PC-9 (cell line): ENCODE results near the gene SETD6. TPM values are rescaled to one million over a fixed set of nuclear protein-coding genes. Genes with fewer than 3 reads are reported as not detected.

Source experiments
- BruUV-seq: library from RNA; stranded (reverse); fragments of 400-500 nt; replicated peaks from 2 replicates; lab custom pipeline; 2021; lab: Mats Ljungman, UMichigan
- CTCF ChIA-PET: fragments of 300-600 bp; sonication (Branson Sonifier 250); formaldehyde crosslinking; loops from one replicate; lab custom pipeline; 2022; ENCODE audit warnings: antibody characterized with exemption; lab: Charles Lee
- POLR2A ChIA-PET: fragments of 300-600 bp; sonication (Branson Sonifier 250); formaldehyde crosslinking; loops from one replicate; lab custom pipeline; 2022; ENCODE audit warnings: antibody characterized with exemption; ENCODE audit not compliant: unreplicated experiment; lab: Charles Lee
- DNase-seq, 2 experiments: peaks; one replicate each; pipeline versions ENCODE4 v3.0.0 to v3.0.0-alpha.2; 2015 to 2022; ENCODE audit warnings: mixed read lengths in 1 of 2
- H2AFZ ChIP-seq: fragments of 200-600 bp; sonication (generic); 2 replicates; pipeline ENCODE4 v1.8.1; 2017; ENCODE audit warnings: antibody characterized with exemption
- H3F3A ChIP-seq: fragments of 200-600 bp; sonication (generic); 2 replicates; pipeline ENCODE4 v1.8.1; 2017; ENCODE audit warnings: antibody characterized with exemption, mild to moderate bottlenecking, low read depth; ENCODE audit not compliant: insufficient read depth
- H3K27ac ChIP-seq: fragments of 200-600 bp; sonication (generic); 2 replicates; pipeline ENCODE4 v1.6.1; 2016; ENCODE audit warnings: mixed run types
- H3K27me3 ChIP-seq: fragments of 200-600 bp; sonication (generic); 2 replicates; pipeline ENCODE4 v1.6.1; 2016; ENCODE audit warnings: low read depth, mixed run types; ENCODE audit not compliant: insufficient read depth
- H3K36me3 ChIP-seq: fragments of 200-600 bp; sonication (generic); 2 replicates; pipeline ENCODE4 v1.6.1; 2016; ENCODE audit warnings: low read depth, mixed run types
- H3K4me1 ChIP-seq: fragments of 200-600 bp; sonication (generic); replicated peaks from 2 replicates; pipeline ENCODE4 v1.6.1; 2016; ENCODE audit warnings: mixed run types; ENCODE audit not compliant: insufficient read depth
- H3K4me2 ChIP-seq: fragments of 200-600 bp; sonication (generic); 2 replicates; pipeline ENCODE4 v1.6.1; 2017; ENCODE audit warnings: mixed run types
- H3K4me3 ChIP-seq: fragments of 200-600 bp; sonication (generic); 2 replicates; pipeline ENCODE4 v1.6.1; 2016; ENCODE audit warnings: mixed run types
- H3K79me2 ChIP-seq: fragments of 200-600 bp; sonication (generic); 2 replicates; pipeline ENCODE4 v1.6.1; 2017; ENCODE audit warnings: low read depth, mixed run types
- H3K9me2 ChIP-seq: fragments of 200-600 bp; sonication (generic); 2 replicates; pipeline ENCODE4 v1.8.1; 2017; ENCODE audit warnings: mild to moderate bottlenecking; ENCODE audit not compliant: insufficient read depth
- H3K9me3 ChIP-seq: fragments of 200-600 bp; sonication (generic); 2 replicates; pipeline ENCODE4 v1.8.1; 2016; ENCODE audit warnings: low read depth; ENCODE audit not compliant: insufficient read depth
- H4K20me1 ChIP-seq: fragments of 200-600 bp; sonication (generic); 2 replicates; pipeline ENCODE4 v1.8.1; 2017; ENCODE audit not compliant: insufficient read depth
- EZH2 ChIP-seq: fragments of 200-600 bp; sonication (generic); IDR thresholded peaks from 2 replicates; pipeline ENCODE4 v1.8.0; 2017; ENCODE audit warnings: antibody characterized with exemption, low read depth
- intact Hi-C: fragments of 100-400 bp; cut with micrococcal nuclease; formaldehyde crosslinking; loops from one replicate; pipeline ENCODE4 v1.10.0; 2022; ENCODE audit not compliant: unreplicated experiment
- total RNA-seq: library from RNA; stranded (reverse); gene quantifications from 2 replicates; pipeline ENCODE4 v1.2.3, GENCODE V29; 2021
- TF ChIP-seq, protein P1 (sequence below): fragments of 200-600 bp; sonication (generic); conservative IDR thresholded peaks from 2 replicates; pipeline ENCODE4 v1.6.1; 2017; ENCODE audit warnings: mixed run types, antibody characterized with exemption, mild to moderate bottlenecking, moderate library complexity

Gene SETD6
- total RNA-seq, 1 experiment from 2014 or later = 21.4 TPM

DNA sequence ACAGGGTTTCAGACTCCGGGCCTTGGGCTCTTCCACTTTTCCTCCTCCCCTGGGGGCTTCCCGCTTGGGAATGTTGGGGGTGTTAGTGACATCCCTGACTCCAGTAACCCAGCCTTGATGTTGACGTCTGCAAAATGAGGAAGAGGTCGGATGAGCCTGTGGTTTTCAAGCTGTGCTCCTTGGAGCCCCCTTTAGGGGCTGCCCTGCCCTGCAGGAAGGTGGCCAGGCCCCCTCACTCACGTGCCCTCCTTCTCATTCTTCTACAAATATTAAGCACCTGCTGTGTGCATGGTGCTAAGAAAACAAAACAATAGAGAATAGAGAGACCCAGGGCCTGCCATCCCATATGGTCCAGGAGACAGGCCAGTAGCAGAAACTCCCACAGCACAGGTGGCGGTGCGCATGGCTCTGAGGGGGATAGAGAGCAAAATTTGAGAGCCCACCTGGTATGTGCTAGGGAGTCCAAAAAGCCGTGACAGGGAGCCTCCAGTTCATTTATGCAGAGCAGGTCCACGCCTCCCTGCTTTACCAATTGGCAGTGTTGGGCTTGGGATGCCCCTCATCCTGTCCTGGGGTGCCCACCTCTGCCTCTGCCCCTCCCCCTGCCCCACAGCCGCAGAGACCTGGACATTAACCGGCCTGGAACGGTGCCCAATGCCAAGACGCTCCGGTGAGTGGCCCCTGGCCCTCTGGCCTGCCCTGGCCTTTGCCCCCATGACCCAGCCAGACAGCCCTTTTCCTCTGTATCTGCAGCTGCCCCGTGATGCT is 7.9 kb upstream of the SETD6 start:
- Histone ChIP-seq H3K4me3 (no peak overlapping the region), H3K9me3 (no peaks in the 10 kb centered on the region), H3K4me2 (no peak overlapping the region), H2AFZ (no peak overlapping the region), H3K27me3 (no peaks in the 10 kb centered on the region), H3K4me1 (no peaks in the 10 kb centered on the region), H3K79me2 (no peaks in the 10 kb centered on the region), H3K36me3 (no peaks in the 10 kb centered on the region), H3K9me2 (no peaks in the 10 kb centered on the region), H4K20me1 (0 out of 2 replicates have a peak, but pooled peaks cover 5% of the 10 kb centered on the region), H3F3A (no peaks in the 10 kb centered on the region; the same call in 1 of the 2 replicates), H3K27ac (no peak overlapping the region)
- TF ChIP-seq, protein P1, sequence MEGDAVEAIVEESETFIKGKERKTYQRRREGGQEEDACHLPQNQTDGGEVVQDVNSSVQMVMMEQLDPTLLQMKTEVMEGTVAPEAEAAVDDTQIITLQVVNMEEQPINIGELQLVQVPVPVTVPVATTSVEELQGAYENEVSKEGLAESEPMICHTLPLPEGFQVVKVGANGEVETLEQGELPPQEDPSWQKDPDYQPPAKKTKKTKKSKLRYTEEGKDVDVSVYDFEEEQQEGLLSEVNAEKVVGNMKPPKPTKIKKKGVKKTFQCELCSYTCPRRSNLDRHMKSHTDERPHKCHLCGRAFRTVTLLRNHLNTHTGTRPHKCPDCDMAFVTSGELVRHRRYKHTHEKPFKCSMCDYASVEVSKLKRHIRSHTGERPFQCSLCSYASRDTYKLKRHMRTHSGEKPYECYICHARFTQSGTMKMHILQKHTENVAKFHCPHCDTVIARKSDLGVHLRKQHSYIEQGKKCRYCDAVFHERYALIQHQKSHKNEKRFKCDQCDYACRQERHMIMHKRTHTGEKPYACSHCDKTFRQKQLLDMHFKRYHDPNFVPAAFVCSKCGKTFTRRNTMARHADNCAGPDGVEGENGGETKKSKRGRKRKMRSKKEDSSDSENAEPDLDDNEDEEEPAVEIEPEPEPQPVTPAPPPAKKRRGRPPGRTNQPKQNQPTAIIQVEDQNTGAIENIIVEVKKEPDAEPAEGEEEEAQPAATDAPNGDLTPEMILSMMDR = no peak
- TF ChIP-seq EZH2 = no peak
- CTCF ChIA-PET = no interaction called here
- POLR2A ChIA-PET = no interaction called here
- BruUV-seq = no TSS peak
- no peak for DNase-seq
- intact Hi-C loops = no loop called here

DNA sequence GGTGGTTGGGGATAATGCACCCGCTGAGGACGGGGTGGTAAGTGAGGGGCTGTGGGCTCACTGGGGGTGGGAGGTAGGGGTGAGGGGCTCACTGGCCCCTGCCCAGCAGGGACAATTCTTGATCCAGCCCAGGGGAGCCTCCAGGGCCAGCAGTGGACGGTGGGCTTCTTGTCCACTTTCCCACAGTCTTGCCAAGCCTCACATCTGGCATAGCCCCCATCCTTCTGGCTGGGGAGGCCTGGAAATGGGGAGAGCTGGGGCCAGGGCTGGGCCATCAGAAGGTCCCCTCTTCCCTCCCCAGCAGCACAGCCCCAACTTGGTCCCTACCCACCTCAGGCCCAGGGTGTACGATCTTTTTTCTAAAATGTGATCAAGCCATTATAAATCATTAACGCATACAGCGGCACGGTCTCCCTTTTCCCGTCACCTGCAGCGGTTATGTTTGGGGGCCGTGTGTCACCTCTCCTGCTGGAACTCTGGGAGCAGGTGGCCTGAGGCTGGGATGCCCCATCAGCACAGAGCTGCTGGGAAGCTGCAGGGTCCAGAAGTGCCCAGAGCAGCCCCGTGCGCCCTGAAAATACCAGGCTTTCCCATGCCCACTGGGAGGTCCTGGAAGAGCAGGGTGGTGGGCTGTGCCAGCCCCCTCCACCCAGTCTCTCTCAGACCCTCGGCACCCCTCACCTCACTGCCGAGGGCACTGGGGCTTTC is 7.2 kb upstream of the SETD6 start:
- no peak overlapping the region for H2AFZ ChIP-seq
- intact Hi-C loops = no loop called here
- CTCF ChIA-PET = no interaction called here
- BruUV-seq = no TSS peak
- H3K9me3 ChIP-seq = no peaks in the 10 kb centered on the region
- no peaks in the 10 kb centered on the region; the same call in 1 of the 2 replicates for H3F3A ChIP-seq
- POLR2A ChIA-PET = no interaction called here
- H3K27ac ChIP-seq = no peak overlapping the region
- H3K79me2 ChIP-seq = no peaks in the 10 kb centered on the region
- no peaks in the 10 kb centered on the region for H3K36me3 ChIP-seq
- no peak overlapping the region for H3K4me2 ChIP-seq
- TF ChIP-seq, protein P1 = no peak
- no peak for TF ChIP-seq EZH2
- H3K4me3 ChIP-seq = no peak overlapping the region
- no peaks in the 10 kb centered on the region for H3K27me3 ChIP-seq
- H4K20me1 ChIP-seq = 0 out of 2 replicates have a peak, but pooled peaks cover 5% of the 10 kb centered on the region
- no peaks in the 10 kb centered on the region for H3K9me2 ChIP-seq
- DNase-seq = no peak
- no peaks in the 10 kb centered on the region for H3K4me1 ChIP-seq

DNA sequence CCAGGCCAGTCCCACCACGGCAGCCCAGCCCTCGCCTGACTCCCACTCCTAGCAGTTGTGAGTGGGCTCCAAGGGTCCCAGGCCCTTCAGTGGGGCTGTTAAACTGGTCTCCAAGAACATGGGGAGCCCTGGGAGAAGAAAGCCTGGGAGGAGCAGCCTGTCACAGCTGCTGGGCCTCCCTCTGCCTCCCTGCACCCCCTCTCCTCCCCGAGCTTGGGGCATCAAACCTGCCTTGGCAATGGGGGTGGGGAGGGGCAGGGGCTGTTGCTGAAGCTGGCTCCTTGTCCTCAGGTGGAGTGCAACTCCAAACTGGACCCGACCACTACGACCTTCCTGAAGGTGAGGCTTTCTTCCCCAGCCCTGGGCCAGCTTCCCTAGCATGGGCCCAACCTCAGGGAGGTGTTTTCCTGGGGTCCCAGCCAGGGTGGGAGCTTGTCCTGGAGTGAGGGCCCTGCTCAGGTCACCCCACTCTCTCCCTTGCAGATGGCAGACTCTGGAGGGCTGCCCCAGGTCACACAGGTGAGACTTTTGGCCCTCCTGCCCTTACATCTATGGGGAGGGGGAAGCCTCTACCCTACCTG is 6.6 kb upstream of the SETD6 start:
- TF ChIP-seq, protein P1 = no peak
- TF ChIP-seq EZH2 = no peak
- intact Hi-C loops = no loop called here
- H3K4me3 ChIP-seq = no peak overlapping the region
- H3K36me3 ChIP-seq = no peaks in the 10 kb centered on the region
- ChIA-PET CTCF (no interaction called here), POLR2A (no interaction called here)
- no peaks in the 10 kb centered on the region for H3K4me1 ChIP-seq
- H3K9me2 ChIP-seq = no peaks in the 10 kb centered on the region
- BruUV-seq = no TSS peak
- no peaks in the 10 kb centered on the region; the same call in 1 of the 2 replicates for H3F3A ChIP-seq
- H4K20me1 ChIP-seq = 0 out of 2 replicates have a peak, but pooled peaks cover 5% of the 10 kb centered on the region
- H3K4me2 ChIP-seq = no peak overlapping the region
- no peak for DNase-seq
- peaks cover 6% of the 10 kb centered on the region for H3K79me2 ChIP-seq
- H3K27ac ChIP-seq = no peak overlapping the region
- H3K27me3 ChIP-seq = no peaks in the 10 kb centered on the region
- no peaks in the 10 kb centered on the region for H3K9me3 ChIP-seq
- no peak overlapping the region for H2AFZ ChIP-seq
